Measurements from ENCODE around the gene NAPG. TPM values are rescaled to one million over a fixed set of nuclear protein-coding genes. Genes with fewer than 3 reads are reported as not detected.
"Not testable (repeated sequence)": the region's sequence is repeated elsewhere in the genome, so short reads cannot be mapped to it uniquely, and the experiment has no call there.

The NAPG gene
- 10 to 100 TPM; 16.9 to 36.8 (median 22.8) TPM for polyA plus RNA-seq (ENCODE audit: insufficient read length in 4 of 4)

DNA sequence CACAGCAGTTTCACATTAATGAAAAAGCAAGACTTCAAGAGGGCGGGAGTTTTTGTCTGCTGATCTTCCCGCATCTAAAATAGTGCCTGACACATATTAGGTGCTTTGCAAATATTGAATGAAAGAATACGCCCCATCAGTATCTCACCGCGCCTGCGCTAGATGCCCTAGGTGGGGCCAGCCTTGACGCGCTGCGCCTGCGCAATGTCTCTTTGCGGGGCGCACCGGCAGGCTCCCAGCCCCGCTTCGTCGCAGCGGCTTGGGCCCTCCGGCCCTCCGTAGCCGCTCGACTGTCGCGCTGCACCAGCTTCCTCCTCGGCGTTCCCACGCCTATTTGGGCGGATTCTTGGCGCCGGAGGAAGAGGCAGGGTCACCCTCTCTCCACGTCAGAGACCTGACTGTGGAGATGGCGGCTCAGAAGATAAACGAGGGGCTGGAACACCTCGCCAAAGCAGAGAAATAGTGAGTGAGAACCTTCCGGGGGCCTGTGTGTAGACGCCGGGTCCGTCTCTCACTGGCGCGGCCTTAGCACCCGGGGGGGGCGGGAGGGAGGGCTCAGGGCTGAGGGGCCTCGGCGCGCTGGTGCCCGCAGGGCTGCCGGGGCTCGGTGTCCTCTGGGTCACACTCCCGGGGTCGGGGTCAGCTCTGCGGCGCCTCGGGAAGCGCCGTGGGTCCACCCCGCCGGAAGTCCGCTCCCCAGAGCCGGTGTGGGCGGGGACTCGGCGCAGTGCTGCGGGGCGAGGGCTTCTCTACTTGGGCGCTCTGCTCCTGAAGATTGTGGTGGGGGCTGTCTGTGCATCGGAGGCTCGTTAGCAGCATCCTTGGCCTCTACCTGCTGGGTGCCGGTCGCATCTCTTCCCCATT lies at the start of gene NAPG:
Gene NAPG, plus strand, starts transcription at position 331 of the 864 bp plus-strand sequence. Its CDS starts 76 bp downstream, at position 407.
- peak in 3 of 4 donors; percentile 71 to 87 (median 83) for DNase-seq (ENCODE audit: low read depth in 4 of 4, low spot score in 2 of 4)

DNA sequence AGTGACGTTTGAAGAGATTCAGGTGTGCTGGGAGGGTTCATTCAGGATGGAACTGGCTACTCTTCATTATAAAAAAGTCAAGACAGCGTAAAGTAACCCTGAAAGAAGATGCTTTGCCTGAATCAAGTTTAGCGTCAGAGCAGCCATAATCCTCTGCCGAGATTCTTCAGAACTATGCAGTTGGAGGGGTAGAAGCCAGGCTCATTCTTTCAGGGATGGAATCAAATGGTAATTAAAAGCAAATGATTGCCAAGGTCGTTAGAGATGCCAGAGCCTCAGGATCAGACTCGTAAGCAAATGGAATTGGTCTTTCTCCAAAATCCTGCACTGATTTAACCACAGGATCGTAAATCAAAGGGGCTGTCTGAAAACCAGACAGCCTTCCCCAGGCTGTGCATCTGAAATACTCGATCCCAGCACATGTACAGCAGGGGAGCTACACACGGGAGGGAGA lies 49.5 kb upstream of the NAPG start:
- peak in 1 of 4 donors; percentile 54 for DNase-seq (ENCODE audit: low read depth in 4 of 4, low spot score in 2 of 4)

DNA sequence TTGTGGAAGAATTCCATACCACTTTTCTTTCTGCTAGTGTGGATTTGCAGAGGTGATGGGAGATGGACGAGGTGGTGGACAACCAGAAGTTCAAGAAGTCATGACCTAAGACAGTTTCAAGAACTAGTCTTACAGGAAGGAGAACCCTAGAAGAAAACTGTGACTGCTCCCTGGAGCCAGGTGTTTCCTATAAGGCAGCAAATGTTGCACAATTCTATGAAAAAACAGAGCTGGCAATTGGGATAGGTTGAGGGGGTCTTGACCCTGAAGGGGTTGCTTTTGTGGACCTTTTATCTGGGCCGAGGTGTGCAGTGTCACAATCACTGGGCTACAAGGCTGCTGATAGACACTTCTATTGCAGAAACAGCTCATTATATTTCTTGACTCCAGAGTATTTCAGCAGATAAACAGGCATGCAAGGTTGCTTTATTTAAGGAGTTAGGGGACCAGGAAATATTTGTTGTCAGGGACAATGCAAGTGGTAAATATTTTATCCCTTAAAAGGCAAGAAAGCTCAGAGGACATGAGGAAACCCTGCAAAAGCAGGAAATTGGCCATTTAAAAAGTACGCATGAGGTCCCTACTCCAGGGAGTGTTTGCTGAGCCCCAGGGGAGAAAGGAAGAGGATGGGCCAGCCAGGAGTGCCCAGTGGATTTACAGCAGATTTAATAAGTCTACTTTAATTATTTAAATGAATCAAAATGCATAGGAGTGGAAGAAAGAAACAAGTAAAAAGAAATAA lies 48.5 kb upstream of the NAPG start:
- DNase-seq (ENCODE audit: low read depth in 4 of 4, low spot score in 2 of 4) = no peak

DNA sequence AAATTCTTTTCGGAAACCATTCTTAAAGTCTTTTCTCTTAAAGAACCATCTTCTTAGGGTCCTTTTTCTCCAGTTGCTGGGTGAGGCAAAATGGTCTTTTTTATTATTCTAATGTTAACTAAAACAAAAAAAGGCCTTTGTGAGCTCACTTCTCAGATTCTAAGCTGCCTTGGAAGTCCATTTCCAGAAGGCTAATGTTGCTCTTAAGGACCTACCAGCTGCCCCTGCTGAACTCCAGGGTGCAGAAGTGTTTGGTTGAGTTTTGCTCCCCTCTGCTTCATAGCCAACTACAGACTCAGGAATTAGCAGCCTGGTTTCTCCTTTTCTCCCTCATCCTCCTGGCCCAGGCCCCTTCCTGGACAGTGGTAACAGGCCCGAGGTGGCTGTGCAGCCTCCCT lies 48.0 kb upstream of the NAPG start:
- DNase-seq (ENCODE audit: low read depth in 4 of 4, low spot score in 2 of 4) = no peak

DNA sequence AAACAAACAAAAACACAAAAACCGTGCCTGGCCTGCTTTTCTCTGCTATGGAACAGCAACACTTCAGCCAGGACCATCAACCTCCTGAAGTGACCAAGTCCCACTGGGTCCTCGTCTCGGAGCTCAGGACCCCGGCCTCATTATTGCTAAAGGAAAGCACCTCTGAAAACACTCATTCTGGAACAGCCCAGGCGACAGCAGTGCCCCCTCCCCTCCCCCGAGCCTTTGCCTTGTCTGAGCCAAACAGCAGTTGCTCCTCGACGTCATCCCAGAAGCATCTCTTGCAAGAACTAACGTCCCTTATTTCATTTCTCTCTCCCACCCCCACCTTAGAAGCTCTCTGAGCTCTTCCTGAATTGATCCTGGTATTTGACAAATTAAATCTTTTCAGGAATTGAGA lies 44.0 kb upstream of the NAPG start:
- no peak for DNase-seq (ENCODE audit: low read depth in 4 of 4, low spot score in 2 of 4)

DNA sequence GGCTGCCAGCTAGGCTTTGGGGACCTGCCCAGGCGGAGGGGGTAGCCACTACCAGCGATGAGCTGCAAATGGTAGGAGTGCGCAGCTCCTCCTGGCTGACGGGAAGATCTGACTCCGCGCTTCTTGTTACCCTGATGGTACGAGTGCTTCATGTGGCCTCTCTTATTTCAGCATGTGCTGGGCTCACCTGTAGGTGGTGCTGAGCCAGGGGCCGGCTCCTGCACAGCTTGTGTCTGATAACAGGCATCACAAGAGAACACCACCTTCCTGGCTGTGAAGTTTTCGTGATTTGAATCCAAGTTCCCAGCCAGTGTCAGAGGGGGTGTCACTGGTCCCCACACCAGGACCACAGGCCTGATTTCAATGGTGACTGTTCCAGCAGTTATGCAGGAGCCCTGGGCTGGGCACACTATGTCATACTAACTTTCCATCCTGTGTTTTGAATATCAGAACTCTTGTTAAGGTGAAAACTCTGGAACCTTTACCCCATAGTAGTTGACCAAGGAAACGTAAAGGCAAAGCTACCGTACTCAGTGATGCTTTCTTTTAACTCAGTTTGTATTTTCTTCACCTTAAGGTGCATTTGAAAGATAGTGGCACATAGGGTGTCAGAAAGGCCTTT lies 43.4 kb upstream of the NAPG start:
- no peak for DNase-seq (ENCODE audit: low read depth in 4 of 4, low spot score in 2 of 4)

DNA sequence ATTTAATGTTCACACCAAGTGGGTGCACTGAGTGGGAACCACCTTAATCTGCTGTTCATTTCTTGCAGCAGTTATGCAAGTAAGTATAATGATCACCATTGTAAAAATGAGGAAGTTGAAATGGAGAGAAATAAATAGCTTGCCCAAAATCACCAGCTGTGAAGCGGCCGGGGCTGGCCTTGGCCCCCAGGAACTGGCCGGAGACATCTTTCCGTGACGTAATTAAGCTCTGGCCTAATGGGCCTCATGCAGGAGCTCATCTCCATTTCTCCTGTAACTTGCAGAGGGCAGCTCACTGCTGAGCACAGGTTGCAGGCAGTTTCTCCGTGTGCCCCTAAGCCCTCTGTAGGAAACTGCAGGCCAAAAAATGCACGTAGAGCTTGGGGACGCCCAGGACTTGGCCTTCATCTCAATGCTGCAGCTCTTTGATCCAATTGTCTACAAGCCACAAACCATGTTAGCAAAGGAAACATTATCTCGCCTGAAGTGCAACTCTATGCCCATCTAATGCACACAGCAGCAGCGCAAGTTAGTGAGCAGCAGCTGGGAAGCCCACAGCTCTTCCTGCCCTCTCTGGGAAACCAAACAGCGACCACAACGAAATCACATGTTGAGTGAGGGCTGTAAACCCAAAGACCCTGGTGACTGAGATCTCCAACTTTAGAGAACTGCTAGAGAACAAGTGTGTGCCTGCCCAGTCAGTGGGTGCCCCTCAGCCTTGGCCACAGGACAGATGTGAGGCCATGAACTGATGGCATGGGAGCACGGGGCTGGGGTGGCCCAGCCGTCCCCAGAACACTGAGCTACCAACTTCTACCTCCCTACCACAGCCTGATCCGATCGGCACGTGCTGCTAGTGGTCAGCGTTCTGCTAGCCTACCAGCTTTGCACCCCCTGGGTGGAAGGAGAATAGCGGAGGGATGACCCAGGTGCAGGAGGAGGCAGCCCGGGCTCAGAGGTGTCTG lies 42.6 kb upstream of the NAPG start:
- DNase-seq (ENCODE audit: low read depth in 4 of 4, low spot score in 2 of 4) = no peak

DNA sequence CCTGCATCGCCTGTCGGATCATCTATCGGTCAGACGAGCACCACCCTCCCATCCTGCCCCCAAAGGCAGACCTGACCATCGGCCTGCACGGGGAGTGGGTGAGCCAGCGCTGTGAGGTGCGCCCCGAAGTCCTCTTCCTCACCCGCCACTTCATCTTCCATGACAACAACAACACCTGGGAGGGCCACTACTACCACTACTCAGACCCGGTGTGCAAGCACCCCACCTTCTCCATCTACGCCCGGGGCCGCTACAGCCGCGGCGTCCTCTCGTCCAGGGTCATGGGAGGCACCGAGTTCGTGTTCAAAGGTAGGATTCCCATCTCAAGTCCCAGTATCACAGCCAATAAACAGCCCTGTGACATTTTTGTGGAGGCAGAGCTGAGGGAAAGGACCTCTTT lies 40.4 kb upstream of the NAPG start:
- DNase-seq (ENCODE audit: low read depth in 4 of 4, low spot score in 2 of 4) = no peak

DNA sequence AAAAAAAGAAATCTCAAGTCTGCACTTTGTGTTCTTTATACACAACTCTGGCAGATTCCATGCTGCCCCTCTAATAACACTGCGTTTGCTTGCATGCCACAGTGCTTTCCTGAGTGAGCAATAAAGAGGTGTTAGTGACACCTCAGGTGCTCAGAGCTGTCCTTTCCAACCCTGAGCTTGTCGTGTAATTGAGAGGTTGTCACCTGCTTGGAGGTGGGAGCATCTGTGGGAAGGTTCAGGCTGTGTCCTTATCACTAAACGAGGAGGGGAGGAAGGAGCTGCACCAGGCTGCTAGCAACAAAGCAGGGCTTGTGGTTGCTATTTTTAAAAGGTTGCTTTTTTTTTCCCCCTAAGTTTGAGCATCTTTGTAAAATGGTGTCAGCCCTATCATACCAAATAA lies 39.5 kb upstream of the NAPG start:
- no peak for DNase-seq (ENCODE audit: low read depth in 4 of 4, low spot score in 2 of 4)

DNA sequence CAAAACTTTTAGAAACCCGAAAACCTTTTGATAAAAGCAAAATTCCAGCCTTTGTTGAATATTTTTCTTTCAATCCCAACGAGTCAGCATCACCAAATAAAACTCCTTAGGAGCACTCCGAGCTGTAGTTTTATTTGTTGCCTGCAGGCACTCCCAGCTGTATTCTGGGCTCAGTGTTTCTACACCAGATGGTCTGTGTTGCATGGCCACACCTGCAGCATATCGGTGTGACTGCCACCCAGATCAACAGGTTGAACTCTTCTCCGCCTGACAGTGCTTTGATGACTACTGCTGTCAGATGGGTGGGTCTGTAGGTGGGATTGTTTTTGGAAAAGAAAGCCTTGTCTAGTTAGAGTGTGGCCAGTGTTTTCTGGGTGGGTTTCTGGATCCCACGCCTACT lies 38.7 kb upstream of the NAPG start:
- no peak for DNase-seq (ENCODE audit: low read depth in 4 of 4, low spot score in 2 of 4)

DNA sequence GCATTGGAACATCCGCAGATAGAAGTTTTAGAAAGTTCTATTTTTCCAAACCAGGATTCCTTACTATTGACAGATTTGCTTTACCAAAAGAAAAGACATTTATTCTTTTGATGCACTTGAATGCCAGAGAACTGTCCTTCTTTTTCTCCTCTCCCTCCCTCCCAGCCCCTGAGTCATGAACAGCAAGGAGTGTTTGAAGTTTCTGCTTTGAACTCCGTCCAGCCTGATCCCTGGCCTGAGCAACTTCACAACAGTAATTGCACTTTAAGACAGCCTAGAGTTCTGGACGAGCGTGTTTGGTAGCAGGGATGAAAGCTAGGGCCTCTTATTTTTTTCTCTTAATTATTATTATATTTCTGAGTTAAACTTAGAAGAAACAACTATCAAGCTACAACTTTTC lies 37.8 kb upstream of the NAPG start:
- DNase-seq (ENCODE audit: low read depth in 4 of 4, low spot score in 2 of 4) = no peak

DNA sequence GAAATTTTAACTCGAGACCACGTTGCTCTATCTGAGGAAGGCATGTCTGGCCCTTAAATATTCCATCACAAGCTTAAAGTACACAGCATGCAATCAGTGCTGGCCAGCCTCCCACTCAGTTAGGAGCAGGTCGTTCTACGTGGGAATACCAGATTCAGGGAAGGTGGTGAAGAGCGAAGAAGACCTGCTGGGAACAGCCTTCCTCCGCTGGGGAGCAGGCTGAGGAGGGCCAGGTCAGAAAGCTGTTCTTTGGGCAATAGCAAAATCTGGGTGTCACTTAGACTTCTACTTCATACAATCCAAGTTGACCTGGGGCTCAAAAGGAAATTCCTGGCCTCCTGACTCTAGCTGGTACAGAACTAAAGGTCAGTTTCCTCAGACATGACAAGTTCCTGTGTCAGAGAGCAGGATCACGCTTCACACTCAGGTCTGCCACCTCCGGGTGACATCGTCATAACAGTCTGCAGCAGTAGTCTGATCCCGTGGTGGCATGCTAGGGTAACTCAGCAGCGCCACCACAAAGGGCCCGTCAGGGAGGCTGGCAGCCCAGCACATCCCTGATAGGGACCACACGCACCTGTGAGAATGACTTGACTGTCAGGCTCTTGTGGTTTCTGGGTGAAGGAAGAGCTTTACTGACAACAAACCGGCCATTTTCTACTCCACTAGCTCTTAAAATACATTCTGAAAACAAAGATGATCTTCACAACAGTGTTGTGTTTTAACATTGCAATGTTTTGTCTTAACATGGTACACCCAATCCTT lies 35.2 kb upstream of the NAPG start:
- no peak for DNase-seq (ENCODE audit: low read depth in 4 of 4, low spot score in 2 of 4)

DNA sequence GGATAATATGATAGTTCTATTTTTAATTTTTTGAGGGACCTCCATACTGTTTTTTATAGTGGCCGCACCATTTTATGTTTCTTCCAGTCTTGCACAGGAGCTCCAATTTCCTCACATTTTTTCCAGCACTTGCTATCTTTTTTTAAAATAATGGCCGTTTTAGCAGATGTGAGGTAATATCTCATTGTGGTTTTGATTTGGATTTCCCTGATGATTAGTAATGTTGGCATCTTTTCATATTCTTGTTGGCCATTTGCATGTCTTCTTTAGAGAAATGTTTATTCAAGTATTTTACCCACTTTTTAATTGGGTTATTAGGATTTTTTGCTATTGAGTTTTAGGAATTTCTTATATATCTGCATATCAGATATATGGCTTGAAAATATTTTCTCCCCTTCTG lies 29.9 kb upstream of the NAPG start:
- no peak for DNase-seq (ENCODE audit: low read depth in 4 of 4, low spot score in 2 of 4)

DNA sequence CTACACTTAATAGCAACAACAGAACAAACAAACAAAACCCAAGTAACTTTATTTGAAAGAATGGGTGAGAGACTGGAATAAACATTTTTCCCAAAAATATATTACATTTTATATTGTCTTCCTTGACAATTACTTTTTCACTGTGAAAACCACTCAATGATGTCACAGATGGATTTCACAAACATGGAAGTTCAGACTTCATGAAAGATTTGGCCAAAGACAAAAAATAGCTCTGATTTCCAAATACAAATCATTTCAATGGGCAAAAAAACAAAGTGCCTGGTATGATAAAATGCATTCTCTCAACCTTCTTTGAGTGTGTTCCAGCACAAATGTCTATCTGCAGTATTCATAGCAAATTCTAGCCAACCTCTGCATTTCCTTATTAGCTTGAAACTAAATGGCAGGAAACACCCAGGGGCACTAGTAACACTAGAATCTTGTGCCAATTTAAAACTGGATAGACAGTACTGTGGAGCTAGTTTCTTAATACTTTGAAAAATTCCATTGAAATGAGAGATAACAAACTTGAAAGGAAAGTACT lies 28.5 kb upstream of the NAPG start:
- no peak for DNase-seq (ENCODE audit: low read depth in 4 of 4, low spot score in 2 of 4)

DNA sequence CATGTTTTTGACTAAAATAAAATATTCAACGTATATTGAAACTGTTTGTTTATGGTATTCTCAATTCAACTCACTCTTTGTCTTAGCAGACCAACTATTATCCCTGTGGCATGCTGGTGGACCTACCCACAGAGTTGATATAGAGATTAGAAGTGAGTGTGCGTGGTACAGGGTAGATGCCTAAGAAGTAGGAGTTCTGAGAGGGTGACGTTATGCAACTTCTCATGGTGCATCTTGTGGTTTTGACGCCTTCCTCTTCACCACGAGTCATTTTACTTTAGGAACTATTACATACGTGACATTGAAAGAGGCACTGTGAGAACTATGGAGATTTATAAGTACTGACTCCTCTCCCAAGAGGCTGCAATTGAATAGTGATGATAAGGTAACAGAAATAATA lies 26.6 kb upstream of the NAPG start:
- DNase-seq (ENCODE audit: low read depth in 4 of 4, low spot score in 2 of 4) = no peak

DNA sequence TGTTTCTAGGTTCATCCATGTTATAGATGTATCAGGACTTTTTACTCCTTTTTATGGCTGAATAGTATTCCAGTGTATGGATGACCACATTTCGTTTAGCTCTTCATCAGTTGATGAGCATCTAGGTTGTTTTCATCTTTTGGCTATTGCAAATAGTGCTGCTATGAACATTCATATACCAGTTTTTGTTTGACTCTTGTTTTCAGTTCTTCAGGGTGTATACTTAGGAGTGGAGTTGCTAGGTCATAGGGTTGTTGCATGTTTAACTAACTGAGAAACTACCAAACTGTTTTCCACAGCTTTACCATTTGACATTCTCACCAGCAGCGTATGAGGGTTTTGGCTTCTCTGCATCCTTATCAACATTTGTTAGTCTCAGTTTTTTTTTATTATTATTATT lies 25.8 kb upstream of the NAPG start:
- no peak for DNase-seq (ENCODE audit: low read depth in 4 of 4, low spot score in 2 of 4)

DNA sequence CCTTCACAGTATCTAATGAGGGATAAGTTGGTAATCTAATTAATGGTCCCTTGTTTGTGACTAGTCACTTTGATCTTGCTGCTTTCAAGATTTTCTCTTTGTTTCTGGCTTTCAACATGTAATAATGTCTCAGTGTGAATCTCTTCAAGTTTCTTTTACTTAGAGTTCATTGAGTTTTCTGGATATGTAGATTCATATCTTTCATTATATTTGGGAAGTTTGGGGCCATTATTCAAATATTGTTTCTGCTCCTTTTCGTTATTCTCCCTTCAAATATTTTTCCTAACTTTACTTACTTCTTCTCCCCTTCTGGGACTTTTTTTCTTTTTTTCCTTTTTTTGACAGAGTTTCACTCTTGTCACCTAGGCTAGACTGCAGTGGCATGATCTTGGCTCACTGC lies 21.1 kb upstream of the NAPG start:
- no peak for DNase-seq (ENCODE audit: low read depth in 4 of 4, low spot score in 2 of 4)

DNA sequence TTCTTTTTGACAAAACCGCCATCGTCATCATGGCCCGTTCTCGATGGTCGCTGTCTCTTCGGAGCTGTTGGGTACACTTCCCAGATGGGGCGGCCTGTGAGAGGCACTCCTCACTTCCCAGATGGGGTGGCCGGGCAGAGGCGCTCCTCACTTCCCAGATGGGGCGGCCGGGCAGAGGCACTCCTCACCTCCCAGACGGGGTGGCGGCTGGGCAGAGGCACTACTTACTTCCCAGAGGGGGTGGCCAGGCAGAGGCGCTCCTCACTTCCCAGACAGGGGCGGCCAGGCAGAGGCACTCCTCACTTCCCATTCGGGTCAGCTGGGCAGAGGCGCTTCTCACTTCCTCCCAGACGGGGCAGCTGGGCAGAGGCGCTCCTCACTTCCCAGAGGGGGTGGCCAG lies 19.9 kb upstream of the NAPG start:
- not testable (repeated sequence) for DNase-seq (ENCODE audit: low read depth in 4 of 4, low spot score in 2 of 4)

DNA sequence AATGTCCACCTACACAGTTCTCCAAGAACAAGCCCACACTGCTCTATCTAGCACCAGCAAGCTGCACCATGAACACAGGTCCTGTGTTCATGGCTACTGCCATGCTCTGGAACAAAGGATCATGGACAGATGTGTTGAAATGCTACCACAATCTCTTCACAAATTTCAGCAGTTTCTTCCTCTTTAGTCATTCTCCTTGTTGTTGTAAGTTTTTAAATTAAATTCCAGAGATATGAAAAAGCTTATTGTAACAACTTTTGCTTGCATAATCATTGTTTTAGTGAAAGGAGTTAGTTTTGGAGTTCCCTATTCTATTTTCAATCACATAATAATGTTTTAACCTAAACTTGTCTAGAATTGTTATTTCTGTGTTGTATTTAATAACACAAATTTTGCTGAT lies 17.2 kb upstream of the NAPG start:
- DNase-seq (ENCODE audit: low read depth in 4 of 4, low spot score in 2 of 4) = no peak

Data from left renal cortex interstitium (tissue), 4 donors.